HUES48 (cell line): ENCODE measurements around the gene HNRNPA2B1.
"Not testable (repeated sequence)": the region's sequence is repeated elsewhere in the genome, so short reads cannot be mapped to it uniquely, and the experiment has no call there.

ENCODE experiments used
- H3K27ac ChIP-seq: one replicate; pipeline ENCODE4 v1.7.0; 2013; ENCODE audit warnings: low read depth, low read length, inconsistent platforms
- H3K27me3 ChIP-seq: 2 replicates; pipeline ENCODE4 v1.6.1; 2013; ENCODE audit warnings: mild to moderate bottlenecking, low read length; ENCODE audit not compliant: control insufficient read depth, insufficient read depth
- H3K36me3 ChIP-seq: 2 replicates; pipeline ENCODE4 v1.6.1; 2013; ENCODE audit warnings: low read length; ENCODE audit not compliant: control insufficient read depth, insufficient read depth
- H3K4me1 ChIP-seq: 2 replicates; pipeline ENCODE4 v1.6.1; 2013; ENCODE audit warnings: mild to moderate bottlenecking, low read length; ENCODE audit not compliant: control insufficient read depth, insufficient read depth
- H3K4me3 ChIP-seq: 2 replicates; pipeline ENCODE4 v1.5.1; 2013; ENCODE audit warnings: mild to moderate bottlenecking, low read depth, low read length
- H3K9ac ChIP-seq: 2 replicates; pipeline ENCODE4 v1.6.1; 2013; ENCODE audit warnings: mild to moderate bottlenecking, low read depth, low read length, moderate library complexity
- H3K9me3 ChIP-seq: 2 replicates; pipeline ENCODE4 v1.6.1; 2013; ENCODE audit warnings: low read length; ENCODE audit not compliant: control insufficient read depth, insufficient read depth

The HNRNPA2B1 gene

GRCh38 chr7:26157520-26158105, 42.9 kb downstream of the HNRNPA2B1 start:
- H3K4me3 ChIP-seq: no peak overlapping the region
- H3K27ac ChIP-seq: no peak overlapping the region
- H3K9ac ChIP-seq: no peak overlapping the region
- H3K36me3 ChIP-seq: no peaks in the 10 kb centered on the region
- no peaks in the 10 kb centered on the region for H3K9me3 ChIP-seq
- H3K4me1 ChIP-seq: peaks cover 48% of the 10 kb centered on the region
- peaks cover 6% of the 10 kb centered on the region; the same call in 1 of the 2 replicates for H3K27me3 ChIP-seq

GRCh38 chr7:26156451-26157420, 43.8 kb downstream of the HNRNPA2B1 start:
- no peaks in the 10 kb centered on the region for H3K9me3 ChIP-seq
- H3K36me3 ChIP-seq: no peaks in the 10 kb centered on the region
- peaks cover 6% of the 10 kb centered on the region; the same call in 1 of the 2 replicates for H3K27me3 ChIP-seq
- no peak overlapping the region for H3K4me3 ChIP-seq
- H3K9ac ChIP-seq: no peak overlapping the region
- peaks cover 49% of the 10 kb centered on the region for H3K4me1 ChIP-seq
- no peak overlapping the region for H3K27ac ChIP-seq

GRCh38 chr7:26155531-26156375, 44.8 kb downstream of the HNRNPA2B1 start:
- Histone ChIP-seq H3K4me1 (peaks cover 49% of the 10 kb centered on the region), H3K27me3 (peaks cover 6% of the 10 kb centered on the region; the same call in 1 of the 2 replicates), H3K36me3 (no peaks in the 10 kb centered on the region), H3K4me3 (peak overlapping the region; percentile 36), H3K9me3 (no peaks in the 10 kb centered on the region), H3K27ac (peak overlapping the region; percentile 63), H3K9ac (no peak overlapping the region)

- peaks cover 6% of the 10 kb centered on the region; the same call in 1 of the 2 replicates for H3K27me3 ChIP-seq
- peak overlapping the region; percentile 97 for H3K27ac ChIP-seq
- H3K9me3 ChIP-seq: no peaks in the 10 kb centered on the region
- peak overlapping the region; percentile 90 for H3K4me3 ChIP-seq
- peak overlapping the region; percentile 89 for H3K9ac ChIP-seq
- no peaks in the 10 kb centered on the region for H3K36me3 ChIP-seq
- peaks cover 42% of the 10 kb centered on the region for H3K4me1 ChIP-seq
Measured at GRCh38 chr7:26153823-26154783, 46.4 kb downstream of the HNRNPA2B1 start.

- no peaks in the 10 kb centered on the region for H3K9me3 ChIP-seq
- H3K36me3 ChIP-seq: no peaks in the 10 kb centered on the region
- H3K27ac ChIP-seq: peak overlapping the region; percentile 97
- H3K9ac ChIP-seq: peak overlapping the region; percentile 89
- peak overlapping the region; percentile 90 for H3K4me3 ChIP-seq
- peaks cover 6% of the 10 kb centered on the region; the same call in 1 of the 2 replicates for H3K27me3 ChIP-seq
- H3K4me1 ChIP-seq: peaks cover 34% of the 10 kb centered on the region
Measured at GRCh38 chr7:26153241-26153822, 47.2 kb downstream of the HNRNPA2B1 start.

GRCh38 chr7:26152782-26153240, 47.7 kb downstream of the HNRNPA2B1 start:
- H3K4me3 ChIP-seq: peak overlapping the region; percentile 90
- peak overlapping the region; percentile 97 for H3K27ac ChIP-seq
- peaks cover 31% of the 10 kb centered on the region for H3K4me1 ChIP-seq
- H3K9me3 ChIP-seq, H3K27me3 ChIP-seq, H3K36me3 ChIP-seq: not testable (repeated sequence)
- H3K9ac ChIP-seq: peak overlapping the region; percentile 89

GRCh38 chr7:26151953-26152781, 48.4 kb downstream of the HNRNPA2B1 start, which contains the start of gene NFE2L3:
Gene NFE2L3 (plus strand): TSS chr7:26152198. CDS start chr7:26152499, 301 bp downstream.
- H3K36me3 ChIP-seq: no peaks in the 10 kb centered on the region
- H3K9ac ChIP-seq: peak within 1 kb of the TSS; percentile 89
- peaks cover 2% of the 10 kb centered on the region; the same call in 1 of the 2 replicates for H3K9me3 ChIP-seq
- peak within 1 kb of the TSS; percentile 97 for H3K27ac ChIP-seq
- peak within 1 kb of the TSS; percentile 90 for H3K4me3 ChIP-seq
- H3K4me1 ChIP-seq: peaks cover 31% of the 10 kb centered on the region
- peaks cover 6% of the 10 kb centered on the region; the same call in 1 of the 2 replicates for H3K27me3 ChIP-seq

GRCh38 chr7:26151650-26151952, 48.9 kb downstream of the HNRNPA2B1 start:
- no peaks in the 10 kb centered on the region for H3K36me3 ChIP-seq
- H3K9me3 ChIP-seq: peaks cover 5% of the 10 kb centered on the region; the same call in 1 of the 2 replicates
- peaks cover 31% of the 10 kb centered on the region for H3K4me1 ChIP-seq
- H3K27ac ChIP-seq: no peak overlapping the region
- H3K9ac ChIP-seq: no peak overlapping the region
- peak overlapping the region; percentile 90 for H3K4me3 ChIP-seq
- peaks cover 6% of the 10 kb centered on the region; the same call in 1 of the 2 replicates for H3K27me3 ChIP-seq

- Histone ChIP-seq H3K9ac (no peak overlapping the region), H3K27ac (no peak overlapping the region), H3K4me3 (no peak overlapping the region)
Measured at GRCh38 chr7:26151096-26151495, 49.5 kb downstream of the HNRNPA2B1 start.

More at GRCh38 chr7:26151096-26151495, 49.5 kb downstream of the HNRNPA2B1 start:
- Histone ChIP-seq H3K4me1 (peaks cover 27% of the 10 kb centered on the region), H3K9me3 (peaks cover 5% of the 10 kb centered on the region; the same call in 1 of the 2 replicates), H3K27me3 (peaks cover 6% of the 10 kb centered on the region; the same call in 1 of the 2 replicates), H3K36me3 (no peaks in the 10 kb centered on the region)
